ENCODE data around the gene ASXL2. TPM values are rescaled to one million over a fixed set of nuclear protein-coding genes. Genes with fewer than 3 reads are reported as not detected.

ASXL2 gene
- polyA plus RNA-seq, 1 donor from 2014 or later = 2.9 TPM

DNA sequence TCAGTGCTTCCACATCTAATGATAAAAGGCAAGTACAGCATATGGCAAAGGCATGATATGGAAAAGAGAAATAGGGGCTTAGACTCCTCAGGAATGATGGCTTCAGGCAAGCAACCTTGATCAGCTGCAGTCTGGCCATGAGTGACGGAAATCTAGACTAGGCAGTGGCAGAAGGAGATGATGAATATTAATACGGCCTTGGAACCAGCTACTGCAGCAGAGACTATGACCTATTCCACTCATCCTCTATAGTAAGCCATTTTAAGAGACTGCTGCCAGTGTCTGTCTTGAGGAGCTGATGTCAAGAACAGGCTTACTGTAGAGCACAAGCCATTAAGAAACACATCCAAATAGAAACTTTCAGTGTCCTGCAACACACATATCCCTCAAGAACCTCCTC is 23.7 kb downstream of the ASXL2 start:
- peaks cover 22% of the 10 kb centered on the region for H3K79me2 ChIP-seq (replicated peaks; ENCODE audit: insufficient read depth, low read length)
- no peaks in the 10 kb centered on the region for H3F3A ChIP-seq (ENCODE audit: insufficient read depth, low read length, poor library complexity, severe bottlenecking)
- H2AFZ ChIP-seq (ENCODE audit: low read depth, low read length) = no peak overlapping the region
- no peak overlapping the region for H3K4me2 ChIP-seq (ENCODE audit: low read length)
- no peak overlapping the region for H3K4me3 ChIP-seq (ENCODE audit: low read length)
- H3K9me3 ChIP-seq (ENCODE audit: low read length) = no peaks in the 10 kb centered on the region
- no peaks in the 10 kb centered on the region for H3K36me3 ChIP-seq (ENCODE audit: insufficient read depth, low read length)
- H3K9me2 ChIP-seq (ENCODE audit: insufficient read depth, low read length) = no peaks in the 10 kb centered on the region
- H3K27me3 ChIP-seq (ENCODE audit: insufficient read depth, low read depth, low read length) = no peaks in the 10 kb centered on the region
- H3K9ac ChIP-seq (ENCODE audit: low read length) = no peak overlapping the region
- no peaks in the 10 kb centered on the region for H4K20me1 ChIP-seq (ENCODE audit: insufficient read depth)
- H3K27ac ChIP-seq (ENCODE audit: low read length) = no peak overlapping the region
- TF ChIP-seq MXI1 (conservative IDR thresholded peaks at IDR 0.05; ENCODE audit: poor library complexity, severe bottlenecking) (no peak), EP300 (conservative IDR thresholded peaks at IDR 0.05; ENCODE audit: poor library complexity, severe bottlenecking) (no peak)

DNA sequence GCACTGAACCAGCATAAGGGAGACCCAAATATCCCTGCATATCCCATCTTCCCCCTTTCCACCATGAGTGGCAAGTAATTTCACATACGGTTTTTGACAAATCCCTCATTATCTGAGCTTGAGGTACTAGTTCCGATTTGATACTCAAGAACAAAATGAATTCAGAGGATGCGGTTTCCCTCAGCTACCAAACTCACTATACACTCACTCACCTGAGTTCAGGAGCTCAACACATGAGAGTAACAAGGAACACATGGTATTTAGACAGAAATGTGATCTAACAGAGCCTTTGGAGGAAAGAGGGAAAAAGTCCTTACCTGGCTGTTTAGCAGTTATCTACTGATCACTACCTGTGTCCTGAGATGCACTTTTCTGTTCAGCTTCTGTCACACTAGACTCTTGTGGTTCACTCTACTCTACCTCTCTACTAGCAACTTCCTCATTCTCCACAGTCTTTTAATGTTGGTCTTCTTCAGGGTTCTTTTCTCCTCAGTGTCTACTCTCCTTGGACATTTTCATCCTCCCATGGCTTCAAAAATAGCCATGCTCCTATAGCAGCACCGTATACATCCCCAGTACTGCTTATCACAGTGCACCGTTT is 25.1 kb downstream of the ASXL2 start:
- no peaks in the 10 kb centered on the region for H3K9me3 ChIP-seq (ENCODE audit: low read length)
- no peaks in the 10 kb centered on the region for H3K36me3 ChIP-seq (ENCODE audit: insufficient read depth, low read length)
- H3K27ac ChIP-seq (ENCODE audit: low read length) = no peak overlapping the region
- H3K27me3 ChIP-seq (ENCODE audit: insufficient read depth, low read depth, low read length) = no peaks in the 10 kb centered on the region
- no peaks in the 10 kb centered on the region for H3K9me2 ChIP-seq (ENCODE audit: insufficient read depth, low read length)
- no peaks in the 10 kb centered on the region for H3F3A ChIP-seq (ENCODE audit: insufficient read depth, low read length, poor library complexity, severe bottlenecking)
- no peak overlapping the region for H3K4me2 ChIP-seq (ENCODE audit: low read length)
- no peaks in the 10 kb centered on the region for H4K20me1 ChIP-seq (ENCODE audit: insufficient read depth)
- H3K4me3 ChIP-seq (ENCODE audit: low read length) = no peak overlapping the region
- H3K79me2 ChIP-seq (replicated peaks; ENCODE audit: insufficient read depth, low read length) = peaks cover 16% of the 10 kb centered on the region
- TF ChIP-seq EZH2 (IDR thresholded peaks at IDR 0.05; ENCODE audit: borderline replicate concordance, insufficient read depth, low read length, poor library complexity, severe bottlenecking) (no peak), MXI1 (conservative IDR thresholded peaks at IDR 0.05; ENCODE audit: poor library complexity, severe bottlenecking) (no peak), EP300 (conservative IDR thresholded peaks at IDR 0.05; ENCODE audit: poor library complexity, severe bottlenecking) (no peak), POLR2AphosphoS5 (IDR thresholded peaks at IDR 0.05) (no peak), SMC3 (conservative IDR thresholded peaks at IDR 0.05; ENCODE audit: poor library complexity) (no peak)
- TF ChIP-seq, protein P1, sequence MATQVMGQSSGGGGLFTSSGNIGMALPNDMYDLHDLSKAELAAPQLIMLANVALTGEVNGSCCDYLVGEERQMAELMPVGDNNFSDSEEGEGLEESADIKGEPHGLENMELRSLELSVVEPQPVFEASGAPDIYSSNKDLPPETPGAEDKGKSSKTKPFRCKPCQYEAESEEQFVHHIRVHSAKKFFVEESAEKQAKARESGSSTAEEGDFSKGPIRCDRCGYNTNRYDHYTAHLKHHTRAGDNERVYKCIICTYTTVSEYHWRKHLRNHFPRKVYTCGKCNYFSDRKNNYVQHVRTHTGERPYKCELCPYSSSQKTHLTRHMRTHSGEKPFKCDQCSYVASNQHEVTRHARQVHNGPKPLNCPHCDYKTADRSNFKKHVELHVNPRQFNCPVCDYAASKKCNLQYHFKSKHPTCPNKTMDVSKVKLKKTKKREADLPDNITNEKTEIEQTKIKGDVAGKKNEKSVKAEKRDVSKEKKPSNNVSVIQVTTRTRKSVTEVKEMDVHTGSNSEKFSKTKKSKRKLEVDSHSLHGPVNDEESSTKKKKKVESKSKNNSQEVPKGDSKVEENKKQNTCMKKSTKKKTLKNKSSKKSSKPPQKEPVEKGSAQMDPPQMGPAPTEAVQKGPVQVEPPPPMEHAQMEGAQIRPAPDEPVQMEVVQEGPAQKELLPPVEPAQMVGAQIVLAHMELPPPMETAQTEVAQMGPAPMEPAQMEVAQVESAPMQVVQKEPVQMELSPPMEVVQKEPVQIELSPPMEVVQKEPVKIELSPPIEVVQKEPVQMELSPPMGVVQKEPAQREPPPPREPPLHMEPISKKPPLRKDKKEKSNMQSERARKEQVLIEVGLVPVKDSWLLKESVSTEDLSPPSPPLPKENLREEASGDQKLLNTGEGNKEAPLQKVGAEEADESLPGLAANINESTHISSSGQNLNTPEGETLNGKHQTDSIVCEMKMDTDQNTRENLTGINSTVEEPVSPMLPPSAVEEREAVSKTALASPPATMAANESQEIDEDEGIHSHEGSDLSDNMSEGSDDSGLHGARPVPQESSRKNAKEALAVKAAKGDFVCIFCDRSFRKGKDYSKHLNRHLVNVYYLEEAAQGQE (IDR thresholded peaks at IDR 0.05; ENCODE audit: borderline replicate concordance) = no peak
- H3K9ac ChIP-seq (ENCODE audit: low read length) = no peak overlapping the region
- no peak overlapping the region for H2AFZ ChIP-seq (ENCODE audit: low read depth, low read length)

DNA sequence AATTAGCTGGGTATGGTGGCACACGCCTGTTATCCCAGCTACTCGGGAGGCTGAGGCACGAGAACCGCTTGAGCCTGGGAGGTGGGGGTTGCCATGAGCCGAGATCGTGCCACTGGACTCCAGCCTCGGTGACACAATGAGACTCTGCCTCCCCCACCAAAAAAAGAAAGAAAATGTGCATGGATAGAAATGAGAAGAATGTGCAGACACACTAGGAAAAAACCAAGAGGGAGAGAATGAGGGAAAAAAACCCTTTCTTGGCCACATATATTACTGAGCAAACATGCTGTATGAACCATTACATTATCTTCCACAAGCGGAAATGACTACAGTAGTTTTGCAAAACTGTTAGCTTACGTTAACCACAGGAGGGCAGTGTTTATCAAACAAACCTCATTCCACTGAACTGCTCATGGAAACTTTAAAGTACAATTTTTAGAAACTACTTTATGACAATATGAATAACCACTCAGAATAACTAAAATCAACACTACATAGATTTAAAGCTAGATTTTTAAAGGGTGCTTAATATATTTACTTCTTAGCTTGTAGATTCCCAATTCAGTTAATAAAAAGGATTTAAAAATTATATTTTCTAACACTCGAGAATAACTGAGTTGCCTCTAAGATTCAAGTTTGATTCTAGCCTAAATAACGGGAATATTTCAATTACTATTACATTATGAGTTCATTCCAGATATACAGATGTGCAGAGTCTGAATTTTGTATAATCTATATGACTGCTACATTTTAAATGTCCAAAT is 26.4 kb downstream of the ASXL2 start:
- no peak overlapping the region for H3K4me3 ChIP-seq (ENCODE audit: low read length)
- no peaks in the 10 kb centered on the region for H3K27me3 ChIP-seq (ENCODE audit: insufficient read depth, low read depth, low read length)
- peaks cover 4% of the 10 kb centered on the region for H3K79me2 ChIP-seq (replicated peaks; ENCODE audit: insufficient read depth, low read length)
- no peaks in the 10 kb centered on the region for H3K36me3 ChIP-seq (ENCODE audit: insufficient read depth, low read length)
- H3K9ac ChIP-seq (ENCODE audit: low read length) = no peak overlapping the region
- no peak for TF ChIP-seq MXI1 (conservative IDR thresholded peaks at IDR 0.05; ENCODE audit: poor library complexity, severe bottlenecking)
- TF ChIP-seq POLR2AphosphoS5 (IDR thresholded peaks at IDR 0.05) = no peak
- no peak for TF ChIP-seq TAF1 (IDR thresholded peaks at IDR 0.05; ENCODE audit: low read depth)
- peak; percentile 84 for TF ChIP-seq RAD21 (conservative IDR thresholded peaks at IDR 0.05)
- TF ChIP-seq EP300 (conservative IDR thresholded peaks at IDR 0.05; ENCODE audit: poor library complexity, severe bottlenecking) = no peak
- no peak for TF ChIP-seq EZH2 (IDR thresholded peaks at IDR 0.05; ENCODE audit: borderline replicate concordance, insufficient read depth, low read length, poor library complexity, severe bottlenecking)
- TF ChIP-seq, protein P2, sequence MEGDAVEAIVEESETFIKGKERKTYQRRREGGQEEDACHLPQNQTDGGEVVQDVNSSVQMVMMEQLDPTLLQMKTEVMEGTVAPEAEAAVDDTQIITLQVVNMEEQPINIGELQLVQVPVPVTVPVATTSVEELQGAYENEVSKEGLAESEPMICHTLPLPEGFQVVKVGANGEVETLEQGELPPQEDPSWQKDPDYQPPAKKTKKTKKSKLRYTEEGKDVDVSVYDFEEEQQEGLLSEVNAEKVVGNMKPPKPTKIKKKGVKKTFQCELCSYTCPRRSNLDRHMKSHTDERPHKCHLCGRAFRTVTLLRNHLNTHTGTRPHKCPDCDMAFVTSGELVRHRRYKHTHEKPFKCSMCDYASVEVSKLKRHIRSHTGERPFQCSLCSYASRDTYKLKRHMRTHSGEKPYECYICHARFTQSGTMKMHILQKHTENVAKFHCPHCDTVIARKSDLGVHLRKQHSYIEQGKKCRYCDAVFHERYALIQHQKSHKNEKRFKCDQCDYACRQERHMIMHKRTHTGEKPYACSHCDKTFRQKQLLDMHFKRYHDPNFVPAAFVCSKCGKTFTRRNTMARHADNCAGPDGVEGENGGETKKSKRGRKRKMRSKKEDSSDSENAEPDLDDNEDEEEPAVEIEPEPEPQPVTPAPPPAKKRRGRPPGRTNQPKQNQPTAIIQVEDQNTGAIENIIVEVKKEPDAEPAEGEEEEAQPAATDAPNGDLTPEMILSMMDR (IDR thresholded peaks at IDR 0.05; ENCODE audit: poor library complexity, severe bottlenecking) = peak; percentile 82
- TF ChIP-seq SMC3 (conservative IDR thresholded peaks at IDR 0.05; ENCODE audit: poor library complexity) = peak; percentile 84
- TF ChIP-seq, protein P1 (IDR thresholded peaks at IDR 0.05; ENCODE audit: borderline replicate concordance) = no peak
- no peaks in the 10 kb centered on the region for H3K9me2 ChIP-seq (ENCODE audit: insufficient read depth, low read length)
- no peaks in the 10 kb centered on the region for H3F3A ChIP-seq (ENCODE audit: insufficient read depth, low read length, poor library complexity, severe bottlenecking)
- H4K20me1 ChIP-seq (ENCODE audit: insufficient read depth) = no peaks in the 10 kb centered on the region
- no peak overlapping the region for H2AFZ ChIP-seq (ENCODE audit: low read depth, low read length)
- H3K4me2 ChIP-seq (ENCODE audit: low read length) = no peak overlapping the region
- no peaks in the 10 kb centered on the region for H3K9me3 ChIP-seq (ENCODE audit: low read length)
- no peak overlapping the region for H3K27ac ChIP-seq (ENCODE audit: low read length)

Measured in neural cell (in vitro differentiated cells).